GM21825 (cell line): ENCODE results near the gene TAS2R3.
A peak's percentile ranks its signal among the peaks of the same experiment; 100 is the strongest.

ENCODE experiments used
- ATAC-seq: cut with Tn5 transposase; IDR thresholded peaks from one replicate; pipeline ENCODE4 v1.9.1; 2021; ENCODE audit warnings: mild to moderate bottlenecking, moderate library complexity; ENCODE audit not compliant: unreplicated experiment

Gene TAS2R3

DNA sequence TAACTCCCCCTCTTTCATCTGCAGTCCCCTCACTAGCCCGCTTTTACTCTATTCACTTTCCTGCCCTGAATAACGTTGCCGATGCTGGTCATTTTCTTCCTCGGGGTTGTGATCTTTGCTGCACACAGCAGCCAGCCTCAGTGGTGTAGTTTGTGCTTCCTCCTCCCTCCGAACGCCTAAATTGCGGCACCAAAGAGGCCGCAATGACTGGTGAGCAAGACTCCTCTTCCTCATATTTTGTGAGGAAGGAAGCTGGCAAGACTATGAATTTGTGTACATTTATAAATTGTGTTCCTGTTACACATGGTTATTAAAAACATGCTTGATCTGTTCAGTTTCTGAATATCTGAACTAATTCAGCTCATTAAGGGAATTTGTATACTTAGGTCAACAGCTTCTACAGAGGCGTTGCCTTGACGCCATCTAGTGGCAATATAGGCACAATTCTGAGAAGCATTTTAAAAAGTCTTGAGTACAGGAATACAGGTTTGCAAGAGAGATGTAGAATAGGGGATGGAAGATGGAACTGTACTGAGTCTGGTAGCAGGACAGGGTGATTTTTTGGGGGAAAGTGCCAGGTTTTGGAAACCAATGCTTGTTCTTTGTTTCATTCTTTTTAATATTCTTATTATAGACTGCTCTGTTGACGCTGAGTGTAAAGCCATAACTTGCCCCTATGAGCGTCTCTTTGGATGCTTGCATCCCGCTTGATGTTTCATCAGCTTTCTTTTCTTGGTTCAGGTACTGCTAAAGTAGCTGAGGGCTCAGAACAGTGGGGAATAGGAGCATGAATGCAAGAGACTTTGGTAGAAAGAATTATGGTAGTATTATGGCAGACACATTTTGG, 22.0 kb downstream of the TAS2R3 start:
- peak; percentile 86 for ATAC-seq

DNA sequence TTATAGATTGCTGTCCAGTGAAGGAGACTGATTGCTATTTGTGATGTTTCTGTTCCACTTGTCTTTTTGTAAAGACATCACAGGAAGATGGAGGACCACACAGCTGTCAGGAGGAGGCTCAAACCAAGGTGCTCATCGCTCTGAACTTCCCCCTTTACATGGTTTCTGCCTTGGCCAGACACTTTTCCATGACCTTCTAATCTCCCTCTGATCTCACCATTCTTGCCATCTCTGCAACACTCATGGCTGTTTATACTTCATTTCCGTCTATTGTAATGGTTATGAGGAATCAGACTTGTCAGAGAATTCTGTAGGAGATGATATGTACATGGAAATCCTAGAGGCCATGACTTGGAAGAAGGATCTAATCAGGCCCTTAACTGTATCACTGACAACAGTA, 24.4 kb downstream of the TAS2R3 start:
- ATAC-seq = no peak

DNA sequence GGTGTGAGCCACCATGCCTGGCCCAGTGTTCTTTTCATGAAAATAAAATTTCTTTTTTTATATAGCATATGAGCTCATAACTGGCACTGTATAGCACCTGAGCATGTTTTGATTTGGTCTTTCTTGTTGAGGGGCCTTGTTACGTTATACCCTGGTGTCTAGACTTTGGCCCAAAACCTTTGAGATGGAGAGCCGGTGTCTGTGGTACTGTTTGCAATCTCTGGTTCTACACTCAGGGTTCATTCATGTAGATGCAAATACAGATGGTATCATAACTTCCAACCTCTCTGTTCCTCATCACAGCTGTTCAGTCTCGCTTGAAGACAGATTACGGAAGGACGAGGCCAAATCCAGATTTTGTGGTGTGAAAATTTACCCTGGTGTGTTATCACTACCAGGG, 26.0 kb downstream of the TAS2R3 start, which contains the start of gene TAS2R5:
TAS2R5 (plus strand) TSS at position 301 of the 400 bp plus-strand sequence. CDS start 145 bp downstream, outside the sequence.
- no peak for ATAC-seq

DNA sequence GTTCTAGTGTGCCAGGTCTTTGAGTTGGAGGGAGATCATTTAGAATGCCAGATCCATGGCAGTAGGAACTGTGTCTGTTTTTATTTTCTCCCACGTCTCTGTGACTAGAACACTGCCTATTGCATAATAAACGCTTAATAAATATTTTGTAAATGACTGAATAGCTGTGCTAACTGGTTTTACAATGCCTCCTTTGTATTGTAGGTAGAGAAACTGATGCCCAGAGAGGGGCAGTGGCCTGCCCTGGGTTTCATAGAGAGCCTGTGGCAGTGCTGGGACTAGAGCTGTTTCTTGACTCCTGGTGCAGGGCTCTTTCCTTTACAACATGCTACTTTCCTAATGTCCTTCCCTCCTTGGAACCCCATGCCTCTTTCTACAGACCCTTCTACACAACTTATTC, 28.6 kb downstream of the TAS2R3 start:
- ATAC-seq = no peak
